ENCODE results near the gene GALNT16.

GRCh38 chr14:69263364-69263763, 3.4 kb downstream of the GALNT16 start:
- TF ChIP-seq CTCF (IDR thresholded peaks at IDR 0.05) (no peak), POLR2AphosphoS5 (IDR thresholded peaks at IDR 0.05) (peak in 3 of 4 donors; percentile 18 to 64 (median 30)), POLR2A (IDR thresholded peaks at IDR 0.05) (no peak), EP300 (IDR thresholded peaks at IDR 0.05) (no peak)
